Right kidney (tissue), 1 donor: Measurements from ENCODE around the gene CNEP1R1.

Source experiments
- DNase-seq: peaks from one replicate; pipeline ENCODE4 v3.0.0-alpha.2; 2016

Gene CNEP1R1

GRCh38 chr16:50015631-50016030 is 9.4 kb upstream of the CNEP1R1 start:
- DNase-seq: no peak

DNA sequence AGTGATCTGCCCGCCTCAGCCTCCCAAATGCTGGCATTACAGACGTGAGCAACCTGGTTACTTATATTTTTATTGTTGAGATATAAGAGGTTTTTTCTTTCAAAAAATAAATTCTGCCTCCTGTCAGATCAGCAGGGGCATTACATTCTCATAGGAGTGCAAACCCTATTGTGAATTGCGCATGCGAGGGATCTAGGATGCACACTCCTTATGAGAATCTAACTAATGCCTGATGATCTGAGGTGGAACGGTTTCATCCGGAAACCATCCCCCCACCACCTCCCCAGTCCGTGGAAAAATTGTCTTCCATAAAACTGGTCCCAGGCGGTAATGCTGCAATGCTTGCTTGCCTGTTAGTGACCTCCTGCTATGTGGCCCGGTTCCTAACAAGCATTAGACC is 7.5 kb upstream of the CNEP1R1 start:
- no peak for DNase-seq

GRCh38 chr16:50021544-50021943 is 3.5 kb upstream of the CNEP1R1 start:
- no peak for DNase-seq

DNA sequence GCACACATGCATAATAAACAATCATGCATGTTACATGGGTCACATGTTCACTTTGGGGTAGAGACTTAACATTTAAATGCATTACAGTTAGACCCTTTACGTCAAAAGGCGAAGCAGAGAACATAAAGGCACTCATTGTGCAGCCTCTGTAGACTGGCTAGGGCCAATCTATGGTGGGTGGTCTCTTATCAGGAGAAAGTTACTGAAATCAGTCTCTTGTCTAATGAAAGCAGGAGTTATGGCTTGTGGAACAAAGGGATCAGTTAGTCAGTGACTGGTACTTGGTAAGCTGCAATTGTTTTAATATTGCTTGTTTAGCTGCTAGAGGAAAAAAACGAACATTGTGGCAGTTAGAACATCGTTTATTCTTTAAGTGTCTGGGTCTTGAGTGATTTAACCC is 1.4 kb upstream of the CNEP1R1 start:
- no peak for DNase-seq

DNA sequence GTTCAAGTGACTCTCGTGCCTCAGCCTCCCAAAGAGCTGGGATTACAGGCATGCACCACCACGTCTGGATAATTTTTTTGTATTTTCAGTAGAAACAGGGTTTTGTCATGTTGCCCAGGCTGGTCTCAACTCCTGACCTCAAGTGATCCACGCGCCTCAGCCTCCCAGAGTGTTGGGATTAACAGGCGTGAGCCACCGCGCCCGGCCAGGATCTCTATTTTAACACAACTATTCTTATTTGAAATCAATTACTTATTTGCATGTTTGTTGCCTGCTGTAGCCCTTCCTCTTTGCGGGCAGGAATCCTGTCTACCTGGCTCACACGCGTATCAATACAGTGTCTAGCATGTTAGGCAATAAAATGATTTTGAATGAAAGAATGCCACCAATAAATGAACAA is 818 bp upstream of the CNEP1R1 start:
- DNase-seq: no peak

DNA sequence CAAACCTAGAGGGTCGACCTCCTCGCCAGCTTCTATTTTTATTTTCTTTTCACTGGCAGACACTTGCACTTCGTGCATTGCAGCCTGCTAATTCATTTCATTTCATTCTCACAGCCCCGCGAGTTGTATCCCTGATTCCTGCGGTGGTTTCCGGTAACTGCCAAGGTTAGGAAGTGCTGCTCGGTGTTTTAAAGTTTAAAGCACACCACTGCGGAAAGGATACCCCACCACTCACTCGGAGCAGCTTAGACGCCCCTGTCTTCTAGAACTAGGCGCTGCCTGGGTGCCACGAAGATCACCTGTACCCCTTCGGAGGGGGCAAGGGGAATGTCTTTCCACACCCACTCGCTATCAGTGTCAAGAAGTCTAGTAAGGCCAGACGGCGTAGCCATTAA is 509 bp downstream of the CNEP1R1 start:
- no peak for DNase-seq

- no peak for DNase-seq
Measured at GRCh38 chr16:50027829-50028228, 2.8 kb downstream of the CNEP1R1 start.

DNA sequence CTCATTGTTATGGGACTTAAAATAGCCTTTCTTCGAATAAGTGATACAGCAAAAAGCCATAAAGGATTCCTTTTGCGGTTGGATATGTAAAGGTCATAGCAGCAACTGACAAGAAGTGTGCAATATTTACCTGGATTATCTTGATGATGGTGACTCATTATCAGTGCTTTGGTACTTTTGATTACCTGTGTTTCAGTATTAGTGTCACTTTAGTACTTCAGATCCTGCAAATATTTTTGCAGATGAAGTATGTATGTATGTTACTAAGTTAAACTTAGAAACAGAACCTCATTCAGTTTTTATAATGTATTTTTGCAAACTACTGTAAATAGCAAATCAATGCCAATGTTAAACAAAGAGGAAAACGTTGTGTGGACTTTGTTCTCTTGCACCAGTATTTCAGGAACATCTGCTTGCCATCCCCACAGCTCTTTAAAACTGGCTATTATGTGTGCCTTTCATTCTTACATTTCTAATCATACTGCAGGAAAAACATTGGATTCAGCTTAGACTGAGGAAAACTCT is 10.5 kb downstream of the CNEP1R1 start:
- no peak for DNase-seq

DNA sequence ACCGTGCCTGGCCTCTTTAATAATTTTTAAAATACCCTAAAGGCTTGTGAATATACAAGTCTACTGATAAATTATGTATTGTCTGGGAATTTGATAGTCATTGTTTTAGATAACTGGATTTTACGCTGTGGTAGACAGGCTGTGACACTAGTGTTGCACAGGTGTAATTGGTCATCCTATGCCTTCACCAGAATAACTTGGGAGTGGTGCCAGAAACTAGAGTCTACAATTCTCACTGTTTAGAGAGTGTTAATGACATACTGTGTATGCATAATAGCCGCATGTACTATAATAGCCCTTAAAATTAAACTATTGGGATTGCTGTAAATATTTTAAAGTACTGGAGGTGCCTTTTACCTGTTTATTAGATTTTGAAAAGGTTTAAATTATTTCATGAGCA is 11.4 kb downstream of the CNEP1R1 start:
- no peak for DNase-seq

DNA sequence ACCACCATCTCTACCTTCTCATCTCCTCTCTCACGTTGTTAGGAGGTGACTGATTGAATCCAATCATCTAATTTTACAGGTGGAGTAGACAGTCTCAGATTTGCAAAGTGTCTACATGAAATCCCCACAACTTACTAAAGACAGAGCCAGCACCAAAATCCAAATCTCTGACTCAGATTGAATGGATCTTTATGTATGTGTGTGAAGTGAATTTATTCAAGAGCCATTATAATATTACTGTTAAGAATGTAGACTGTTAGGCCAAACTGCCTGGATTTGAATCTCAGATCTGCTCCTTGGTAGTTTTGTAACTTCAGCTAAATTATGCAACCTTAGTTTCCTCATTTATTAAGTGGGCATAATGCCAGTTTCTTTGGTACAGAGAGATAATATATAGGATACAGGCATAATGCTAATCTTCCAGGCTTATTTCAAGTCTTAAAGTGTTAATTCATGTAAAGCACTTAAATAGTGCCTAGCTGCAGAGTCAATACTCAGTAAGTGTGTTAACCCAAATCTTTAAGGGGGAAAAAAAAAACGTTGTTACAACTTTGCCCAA is 12.7 kb downstream of the CNEP1R1 start:
- DNase-seq: no peak

GRCh38 chr16:50038286-50038685 is 13.3 kb downstream of the CNEP1R1 start:
- no peak for DNase-seq

GRCh38 chr16:50038756-50039529 is 13.9 kb downstream of the CNEP1R1 start:
- no peak for DNase-seq

GRCh38 chr16:50040018-50040417 is 15.0 kb downstream of the CNEP1R1 start:
- no peak for DNase-seq

DNA sequence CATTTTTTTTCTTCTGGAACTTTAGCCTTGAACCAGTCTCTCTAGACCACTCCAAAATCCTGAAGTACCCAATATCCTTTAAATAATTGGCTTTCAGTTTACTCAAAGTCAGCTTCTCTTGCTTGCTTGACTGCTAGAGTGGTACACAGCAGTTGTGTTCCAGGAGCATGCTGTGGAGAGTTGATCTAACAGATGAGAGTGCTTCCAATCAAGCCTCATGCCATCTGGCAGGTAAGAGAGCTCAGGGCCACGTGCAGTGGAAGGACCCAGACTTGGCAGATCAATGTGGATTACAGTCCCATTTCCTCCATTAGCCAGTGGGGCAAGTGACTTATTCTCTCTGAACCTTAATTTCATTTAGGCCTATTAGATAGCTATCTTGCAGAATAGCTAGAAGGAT is 15.7 kb downstream of the CNEP1R1 start:
- DNase-seq: no peak

- no peak for DNase-seq
Measured at GRCh38 chr16:50043358-50043757, 18.3 kb downstream of the CNEP1R1 start.

- DNase-seq: no peak
Measured at GRCh38 chr16:50045412-50045811, 20.4 kb downstream of the CNEP1R1 start.

- DNase-seq: no peak
Measured at GRCh38 chr16:50046853-50047252, 21.8 kb downstream of the CNEP1R1 start.

DNA sequence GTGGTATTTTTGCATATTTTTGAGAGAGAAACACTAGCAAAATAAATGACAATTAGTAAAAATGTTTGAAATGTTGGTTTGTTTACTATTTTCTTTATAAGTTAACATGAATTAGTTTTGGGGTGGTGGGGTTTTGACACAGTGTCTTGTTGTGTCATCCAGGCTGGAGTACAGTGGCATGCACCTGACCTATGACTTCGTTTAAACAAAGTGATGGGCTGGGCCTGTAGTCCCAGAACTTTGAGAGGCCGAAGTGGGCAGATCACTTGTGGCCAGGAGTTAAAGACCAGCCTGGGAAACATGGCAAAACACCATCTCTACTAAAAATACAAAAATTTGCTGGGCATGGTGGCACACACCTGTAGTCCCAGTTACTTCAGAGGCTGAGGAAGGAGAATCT is 22.8 kb downstream of the CNEP1R1 start:
- DNase-seq: no peak

GRCh38 chr16:50050802-50051201 is 25.8 kb downstream of the CNEP1R1 start:
- DNase-seq: no peak

GRCh38 chr16:50056226-50056625 is 31.2 kb downstream of the CNEP1R1 start:
- DNase-seq: no peak

DNA sequence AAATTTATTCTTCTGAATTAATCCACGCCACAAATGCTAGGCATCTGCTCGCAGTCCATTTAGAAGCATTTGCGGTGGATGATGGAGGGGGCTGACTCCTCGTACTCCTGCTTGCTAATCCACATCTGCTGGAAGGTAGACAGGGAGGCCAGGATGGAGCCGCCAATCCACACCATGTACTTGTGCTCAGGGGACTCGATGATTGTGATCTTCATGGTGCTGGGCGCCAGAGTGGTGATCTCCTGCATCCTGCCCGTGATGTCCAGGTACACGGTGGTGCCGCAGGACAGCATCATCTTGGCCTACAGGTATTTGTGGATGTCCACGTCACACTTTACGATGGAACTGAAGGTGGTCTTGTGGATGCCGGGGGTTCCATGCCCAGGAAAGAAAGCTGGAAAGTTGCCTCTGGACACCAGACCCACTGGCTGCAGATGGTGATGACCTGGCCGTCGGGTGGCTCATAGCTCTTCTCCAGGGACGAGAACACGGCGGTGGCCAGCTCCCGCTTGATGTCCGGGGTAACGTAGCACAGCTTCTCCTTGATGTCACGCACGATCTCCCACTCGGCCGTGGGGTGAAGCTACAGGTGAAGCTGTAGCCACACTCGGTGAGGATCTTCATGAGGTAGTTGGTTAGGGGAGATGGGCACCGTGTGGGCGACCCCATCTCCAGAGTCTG is 33.2 kb downstream of the CNEP1R1 start:
- no peak for DNase-seq

DNA sequence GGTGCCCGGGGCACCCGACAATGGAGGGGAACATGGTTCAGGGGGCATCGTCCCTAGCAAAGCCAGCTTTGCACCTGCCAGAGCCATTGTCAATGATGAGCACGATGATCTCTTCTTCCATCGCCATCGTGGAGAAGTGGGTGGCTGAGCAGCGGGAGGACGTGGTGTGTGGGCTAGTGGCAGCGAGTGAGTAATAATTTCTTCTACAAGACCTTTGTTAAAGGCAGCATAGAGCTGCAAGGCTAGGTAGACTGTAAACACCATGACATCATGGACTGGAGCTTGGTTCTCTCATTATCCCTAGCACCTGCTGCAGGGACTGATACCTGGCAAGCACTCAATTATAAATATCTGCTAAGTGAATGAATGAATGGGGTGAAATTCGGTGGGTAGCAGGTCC is 34.1 kb downstream of the CNEP1R1 start:
- no peak for DNase-seq

DNA sequence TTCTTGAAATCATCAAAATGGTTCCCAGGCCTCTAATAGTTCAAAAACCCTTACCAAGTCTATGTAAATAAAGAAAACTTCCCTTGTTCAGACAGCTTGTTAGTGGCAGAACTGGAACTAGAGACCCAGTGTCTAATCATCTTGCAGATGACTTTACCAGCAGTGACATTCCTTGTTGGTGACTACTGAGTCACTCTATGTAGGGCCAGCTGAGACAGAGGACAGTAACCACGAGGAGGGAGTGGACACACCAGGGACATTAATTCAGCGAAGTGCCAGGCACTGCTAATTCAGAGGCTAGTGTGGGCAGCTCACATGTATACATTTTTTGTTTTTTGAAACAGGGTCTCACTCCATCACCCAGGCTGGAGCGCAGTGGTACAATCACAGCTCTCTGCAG is 34.6 kb downstream of the CNEP1R1 start:
- no peak for DNase-seq

DNA sequence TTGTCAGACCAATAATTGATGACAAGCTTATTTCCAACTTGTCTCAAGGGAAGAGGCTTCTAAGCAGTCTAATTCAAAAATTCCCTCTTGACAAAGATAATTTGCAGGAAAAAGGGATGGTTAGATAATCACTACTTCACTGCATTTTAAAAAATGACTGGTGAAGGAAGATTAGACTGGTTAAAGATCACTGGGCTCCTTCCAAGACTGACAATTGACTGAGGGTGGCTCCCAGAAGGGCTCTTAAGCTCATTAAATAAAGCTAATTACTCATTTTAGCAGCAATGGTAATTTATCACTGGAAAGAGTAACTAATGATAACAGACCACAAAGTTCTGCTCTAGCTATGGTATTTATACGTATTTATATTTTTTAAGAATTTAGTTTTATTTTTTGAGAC is 36.3 kb downstream of the CNEP1R1 start:
- no peak for DNase-seq
